ENCODE results near the gene CDH7.

The CDH7 gene

GRCh38 chr18:65750389-65751154 lies at the start of gene CDH7:
Gene CDH7 (plus strand): TSS chr18:65751012. CDS start chr18:65762843, 11,831 bp downstream.
- FAIRE-seq = no peak

DNA sequence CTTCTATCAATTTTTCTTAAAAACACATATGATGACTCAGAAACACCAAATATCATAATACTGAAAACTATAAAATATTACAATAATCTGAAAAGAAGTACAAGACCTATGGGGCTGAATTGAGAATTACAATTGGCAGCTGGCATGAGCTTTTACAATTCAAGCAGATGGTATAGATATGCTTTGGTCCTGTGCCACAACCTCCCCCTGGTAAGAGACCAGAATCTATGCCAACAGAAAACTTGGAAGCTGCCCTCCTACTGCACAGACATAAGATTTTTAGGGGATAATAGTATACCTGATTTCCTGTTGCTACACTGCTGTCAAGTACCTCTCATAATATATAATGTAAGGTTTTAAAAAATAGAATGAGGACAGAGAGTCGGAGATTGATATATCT lies 46.8 kb upstream of the CDH7 start:
- no peak for FAIRE-seq

GRCh38 chr18:65706646-65707045 lies 44.2 kb upstream of the CDH7 start:
- FAIRE-seq = no peak

DNA sequence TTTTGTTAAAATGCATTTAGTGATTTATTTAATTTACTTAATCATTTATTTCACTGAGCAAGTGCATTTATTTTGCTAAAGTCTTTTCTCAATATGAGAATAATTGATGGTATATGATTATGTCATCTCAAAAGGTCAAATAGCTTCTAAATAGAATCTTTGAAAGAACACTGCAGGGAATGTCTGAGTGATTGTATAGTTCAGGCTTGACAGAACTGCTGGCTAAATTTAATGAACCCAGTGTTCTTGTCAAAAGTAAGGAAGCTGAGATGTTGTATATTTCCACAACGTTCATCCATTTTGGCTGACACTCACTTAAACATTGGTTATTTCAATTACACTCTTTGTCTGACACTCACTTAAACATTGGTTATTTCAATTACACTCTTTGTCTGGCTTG lies 39.3 kb upstream of the CDH7 start:
- no peak for FAIRE-seq

- FAIRE-seq = no peak
These were observed 29.2 kb upstream of the CDH7 start for GRCh38 chr18:65721619-65722018.

DNA sequence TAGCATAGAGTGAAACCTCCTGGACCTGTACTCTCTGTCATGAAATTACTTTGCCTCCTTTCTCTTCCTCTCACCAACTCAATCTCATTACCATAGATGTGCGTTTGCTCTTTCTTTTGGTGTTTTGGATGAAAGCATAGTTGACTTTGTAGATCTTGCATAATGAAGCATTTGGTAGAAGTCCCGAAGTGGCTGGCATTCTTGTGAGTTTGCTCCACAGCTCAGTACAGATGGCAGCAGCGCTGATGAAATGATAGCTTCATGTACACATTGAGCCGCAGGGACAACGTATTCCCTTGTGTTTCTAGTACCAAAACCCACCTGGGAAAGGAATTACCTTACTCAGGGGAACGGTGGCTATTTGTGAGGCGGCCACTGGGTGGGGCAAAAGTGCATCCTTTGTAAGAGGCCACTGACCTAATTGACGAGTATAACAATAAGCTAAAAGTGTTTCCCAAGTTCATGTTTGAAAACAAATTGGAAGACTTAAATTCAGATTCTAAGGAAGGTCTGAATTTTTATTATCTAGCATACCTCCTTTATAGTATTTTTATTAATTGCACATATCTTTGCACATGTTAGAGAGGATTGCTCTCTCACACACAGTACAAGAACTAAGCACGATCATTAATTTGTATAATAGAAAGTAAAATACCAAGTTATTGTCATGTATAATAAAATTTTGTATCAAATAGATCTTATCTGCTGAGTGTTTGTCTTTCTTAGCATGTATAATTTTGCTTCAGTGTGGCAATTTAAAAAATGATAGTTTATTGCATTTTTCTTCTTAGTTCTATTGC lies 25.4 kb upstream of the CDH7 start:
- no peak for FAIRE-seq

- FAIRE-seq = no peak
These were observed 15.7 kb upstream of the CDH7 start for GRCh38 chr18:65735155-65735554.

- FAIRE-seq = no peak
These were observed 13.3 kb upstream of the CDH7 start for GRCh38 chr18:65737471-65737955.

DNA sequence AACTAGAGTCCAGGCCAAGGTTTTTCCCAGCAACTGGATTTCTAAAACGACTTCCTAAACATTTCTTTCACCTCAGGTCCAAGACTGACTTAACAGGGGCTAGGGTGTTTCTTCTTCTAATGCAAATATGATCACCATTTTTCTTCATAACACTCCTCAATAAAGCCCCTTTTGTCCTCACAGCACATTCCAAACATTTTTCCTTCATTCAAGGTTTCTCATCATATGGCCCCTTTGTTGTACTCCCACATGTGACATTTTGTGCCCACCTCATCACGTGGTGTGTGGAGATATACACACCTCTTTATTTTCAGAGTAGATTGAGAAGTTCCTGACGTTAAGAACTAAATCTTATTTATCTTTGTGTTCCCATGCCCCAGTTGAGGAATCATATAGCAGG lies 3.9 kb upstream of the CDH7 start:
- no peak for FAIRE-seq

- FAIRE-seq = no peak
These were observed 2.5 kb upstream of the CDH7 start for GRCh38 chr18:65748321-65748720.

- FAIRE-seq = no peak
These were observed 971 bp upstream of the CDH7 start for GRCh38 chr18:65749841-65750240.

GRCh38 chr18:65751155-65752085 lies 608 bp downstream of the CDH7 start:
- no peak for FAIRE-seq

DNA sequence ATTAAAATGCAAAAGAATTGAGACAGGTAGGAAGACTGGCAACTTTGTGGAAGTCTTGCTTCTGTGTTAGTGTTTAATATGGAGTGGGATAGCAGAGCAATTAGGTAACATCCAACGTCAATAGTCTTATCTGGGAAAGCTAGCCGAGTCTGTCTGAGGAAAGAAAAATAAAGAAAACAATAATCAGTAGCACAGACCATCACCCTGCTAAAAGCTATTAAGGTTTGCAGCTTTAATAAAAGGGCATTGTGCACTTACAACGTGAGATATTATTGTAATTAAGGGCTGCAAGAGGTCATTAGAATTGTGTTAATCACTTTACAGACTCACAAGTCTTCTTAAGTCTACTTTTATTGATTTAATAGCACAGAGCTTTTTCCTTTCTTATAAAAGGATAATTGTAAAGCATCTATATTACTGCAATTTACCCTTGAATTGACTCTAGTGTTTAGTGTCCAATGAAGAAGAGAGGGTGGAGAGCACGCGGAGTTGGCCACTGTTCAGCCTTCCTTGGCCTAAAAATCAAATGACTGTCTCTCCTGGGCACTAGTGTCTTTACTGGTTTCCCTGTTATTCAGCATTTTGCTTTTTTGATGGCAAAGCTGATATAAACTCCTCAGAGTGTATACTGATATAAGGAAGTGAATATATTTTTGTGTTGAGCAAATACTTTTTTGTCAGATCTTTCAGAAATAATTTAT lies 2.0 kb downstream of the CDH7 start:
- no peak for FAIRE-seq

- FAIRE-seq = no peak
These were observed 2.7 kb downstream of the CDH7 start for GRCh38 chr18:65753520-65753919.

GRCh38 chr18:65754121-65754520 lies 3.3 kb downstream of the CDH7 start:
- FAIRE-seq = no peak

- no peak for FAIRE-seq
These were observed 4.8 kb downstream of the CDH7 start for GRCh38 chr18:65755616-65756015.

DNA sequence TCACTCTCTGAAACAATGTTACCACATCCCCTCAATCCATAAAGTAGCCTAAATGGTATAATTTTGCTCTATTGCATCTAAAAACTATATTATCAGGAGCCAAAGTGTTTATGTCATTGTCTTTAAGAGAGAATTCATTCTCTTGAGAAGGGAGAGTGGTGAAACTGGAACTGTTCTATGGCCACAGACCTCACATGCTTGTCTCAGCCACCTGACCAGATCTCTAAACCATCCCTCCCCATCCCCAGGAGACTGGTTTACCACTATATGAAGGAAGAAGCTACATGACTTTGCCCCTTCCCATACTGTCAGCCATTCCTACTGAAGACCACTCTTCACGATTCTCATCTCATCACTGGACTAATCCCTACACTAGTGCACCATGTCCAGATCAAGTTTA lies 9.6 kb downstream of the CDH7 start:
- FAIRE-seq = no peak

GRCh38 chr18:65761636-65762295 lies 11.0 kb downstream of the CDH7 start:
- no peak for FAIRE-seq

DNA sequence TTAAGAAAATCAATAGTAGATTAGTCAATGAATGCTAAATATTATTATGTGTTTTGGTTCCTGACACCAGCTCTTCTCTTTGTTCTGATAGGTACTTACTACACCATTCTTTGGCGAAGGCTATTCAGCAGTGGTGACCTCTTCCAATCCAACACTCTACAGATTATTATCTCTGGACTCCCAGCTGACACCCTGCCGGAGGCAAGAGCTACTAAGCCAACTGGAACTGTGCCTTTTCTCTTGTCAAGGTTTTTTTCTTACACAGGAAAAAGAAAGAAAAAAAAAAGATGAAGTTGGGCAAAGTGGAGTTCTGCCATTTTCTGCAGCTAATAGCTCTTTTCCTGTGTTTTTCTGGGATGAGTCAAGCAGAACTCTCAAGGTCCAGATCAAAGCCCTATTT lies 11.7 kb downstream of the CDH7 start:
- no peak for FAIRE-seq

GRCh38 chr18:65767406-65767805 lies 16.6 kb downstream of the CDH7 start:
- FAIRE-seq = no peak

- FAIRE-seq = no peak
These were observed 17.4 kb downstream of the CDH7 start for GRCh38 chr18:65768120-65768778.
